Activated CD4-positive, alpha-beta T cell treated with anti-CD3 and anti-CD28 coated beads for 36 hours (primary cell): ENCODE data around the gene ADAMTS2. TPM values are rescaled to one million over a fixed set of nuclear protein-coding genes. Genes with fewer than 3 reads are reported as not detected.

Experiments
- ATAC-seq: fragments of 200-7000 bp; cut with Tn5 transposase; one replicate; pipeline ENCODE4 v1.10.0; 2021; ENCODE audit warnings: mild to moderate bottlenecking, moderate library complexity
- CTCF ChIA-PET: fragments of 350-600 bp; sonication (Branson Sonifier 250); formaldehyde crosslinking; loops from one replicate; lab custom pipeline; 2021; ENCODE audit warnings: antibody characterized with exemption; lab: Charles Lee
- POLR2A ChIA-PET: fragments of 350-600 bp; sonication (Branson Sonifier 250); formaldehyde crosslinking; loops from one replicate; lab custom pipeline; 2021; ENCODE audit warnings: antibody characterized with exemption, inconsistent platforms; lab: Charles Lee
- DNase-seq: peaks from one replicate; pipeline ENCODE4 v3.0.0-alpha.2; 2020
- H3K27ac Mint-ChIP-seq: one replicate; pipeline ENCODE4 v1.8.0; 2021; ENCODE audit warnings: mixed read lengths
- H3K27me3 Mint-ChIP-seq: one replicate; pipeline ENCODE4 v1.8.0; 2021; ENCODE audit warnings: mixed read lengths
- H3K36me3 Mint-ChIP-seq: one replicate; pipeline ENCODE4 v1.8.0; 2021; ENCODE audit warnings: low read depth, mixed read lengths
- H3K4me1 Mint-ChIP-seq: one replicate; pipeline ENCODE4 v1.8.0; 2021; ENCODE audit warnings: mixed read lengths
- H3K4me3 Mint-ChIP-seq: one replicate; pipeline ENCODE4 v1.8.0; 2021; ENCODE audit warnings: mild to moderate bottlenecking, moderate library complexity, mixed read lengths
- H3K9me3 Mint-ChIP-seq: one replicate; pipeline ENCODE4 v1.8.0; 2021; ENCODE audit warnings: low read depth, mixed read lengths
- intact Hi-C, 2 experiments: fragments of 100-400 bp; cut with DNase I in 1 of 2; cut with micrococcal nuclease in 1 of 2; formaldehyde crosslinking; loops; one replicate each; pipeline versions ENCODE4 v1.14.2 to v1.15.1; 2022 to 2024; cut with DNase I, micrococcal nuclease
- total RNA-seq, 2 experiments: library from RNA; stranded (reverse); gene quantifications; one replicate each; pipeline ENCODE4 v1.2.3, GENCODE V29; 2021

Gene ADAMTS2
- total RNA-seq, 2 experiments from 2014 or later: not detected

DNA sequence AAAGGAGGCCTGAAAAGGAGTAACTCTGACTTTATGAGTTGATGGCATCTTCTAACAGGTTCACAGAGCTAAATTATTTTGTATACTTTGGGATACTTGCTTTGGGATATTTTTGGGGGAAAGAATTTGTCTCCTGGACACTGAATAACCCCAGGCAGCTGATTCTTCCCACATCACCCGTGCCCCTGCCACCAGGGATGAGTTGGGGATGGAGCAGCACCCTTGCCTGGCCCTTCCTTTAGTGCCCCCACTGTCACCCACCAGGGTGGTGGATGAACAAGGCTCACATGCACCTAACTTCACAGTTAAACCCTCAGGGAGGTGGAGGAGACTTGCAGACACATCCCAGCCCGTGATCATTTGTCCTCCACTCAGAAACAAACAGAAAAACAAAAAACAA, 2.3 kb upstream of the ADAMTS2 start:
- Mint-ChIP-seq H3K27me3 (peaks cover 38% of the 10 kb centered on the region), H3K4me1 (peaks cover 4% of the 10 kb centered on the region), H3K27ac (no peak overlapping the region), H3K9me3 (no peaks in the 10 kb centered on the region), H3K36me3 (no peaks in the 10 kb centered on the region), H3K4me3 (no peak overlapping the region)
- no peak for ATAC-seq
- ChIA-PET POLR2A (interaction anchor here (0.6 kb wide), 1 partner anchor 413 kb away, joined by 3 read pairs; no protein-coding TSS in a partner anchor), CTCF (no interaction called here)
- intact Hi-C loops: no loop called here
- DNase-seq: no peak

- Mint-ChIP-seq H3K36me3 (no peaks in the 10 kb centered on the region), H3K27ac (no peak overlapping the region), H3K27me3 (peaks cover 43% of the 10 kb centered on the region), H3K4me3 (no peak overlapping the region), H3K4me1 (peaks cover 4% of the 10 kb centered on the region), H3K9me3 (no peaks in the 10 kb centered on the region)
- ChIA-PET POLR2A (no interaction called here), CTCF (interaction anchor here (0.6 kb wide), 1 partner anchor 220 kb away, joined by 3 read pairs; no protein-coding TSS in a partner anchor)
- intact Hi-C loops: no loop called here
- DNase-seq: no peak
- no peak for ATAC-seq
Measured at GRCh38 chr5:179346875-179347274, 1.6 kb upstream of the ADAMTS2 start.

GRCh38 chr5:179346401-179346800, 1.1 kb upstream of the ADAMTS2 start:
- ChIA-PET POLR2A (no interaction called here), CTCF (interaction anchor here (0.6 kb wide), 1 partner anchor 220 kb away, joined by 3 read pairs; no protein-coding TSS in a partner anchor)
- Mint-ChIP-seq H3K36me3 (no peaks in the 10 kb centered on the region), H3K27ac (no peak overlapping the region), H3K4me1 (peaks cover 4% of the 10 kb centered on the region), H3K9me3 (no peaks in the 10 kb centered on the region), H3K4me3 (peak overlapping the region; percentile 12), H3K27me3 (peaks cover 46% of the 10 kb centered on the region)
- ATAC-seq (no peak), DNase-seq (no peak)
- intact Hi-C loops: no loop called here

DNA sequence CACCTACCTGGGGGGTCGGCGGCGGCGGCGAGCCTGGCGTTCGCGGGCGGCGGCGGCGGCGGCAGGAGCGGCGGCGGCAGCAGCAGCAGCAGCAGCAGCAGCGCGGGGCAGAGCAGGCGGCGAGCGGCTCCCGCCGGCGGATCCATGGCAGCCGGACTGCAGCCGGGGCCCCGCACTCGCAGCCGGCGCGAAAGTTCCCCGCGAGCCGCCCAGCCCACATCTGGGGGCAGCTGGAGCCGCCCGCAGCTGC, 153 bp downstream of the ADAMTS2 start:
- H3K27me3 Mint-ChIP-seq: peaks cover 53% of the 10 kb centered on the region
- H3K4me1 Mint-ChIP-seq: peaks cover 4% of the 10 kb centered on the region
- intact Hi-C loops: no loop called here
- DNase-seq: no peak
- H3K36me3 Mint-ChIP-seq: no peaks in the 10 kb centered on the region
- ChIA-PET CTCF (no interaction called here), POLR2A (no interaction called here)
- H3K4me3 Mint-ChIP-seq: no peak overlapping the region
- no peaks in the 10 kb centered on the region for H3K9me3 Mint-ChIP-seq
- H3K27ac Mint-ChIP-seq: no peak overlapping the region
- ATAC-seq: peak; percentile 26

DNA sequence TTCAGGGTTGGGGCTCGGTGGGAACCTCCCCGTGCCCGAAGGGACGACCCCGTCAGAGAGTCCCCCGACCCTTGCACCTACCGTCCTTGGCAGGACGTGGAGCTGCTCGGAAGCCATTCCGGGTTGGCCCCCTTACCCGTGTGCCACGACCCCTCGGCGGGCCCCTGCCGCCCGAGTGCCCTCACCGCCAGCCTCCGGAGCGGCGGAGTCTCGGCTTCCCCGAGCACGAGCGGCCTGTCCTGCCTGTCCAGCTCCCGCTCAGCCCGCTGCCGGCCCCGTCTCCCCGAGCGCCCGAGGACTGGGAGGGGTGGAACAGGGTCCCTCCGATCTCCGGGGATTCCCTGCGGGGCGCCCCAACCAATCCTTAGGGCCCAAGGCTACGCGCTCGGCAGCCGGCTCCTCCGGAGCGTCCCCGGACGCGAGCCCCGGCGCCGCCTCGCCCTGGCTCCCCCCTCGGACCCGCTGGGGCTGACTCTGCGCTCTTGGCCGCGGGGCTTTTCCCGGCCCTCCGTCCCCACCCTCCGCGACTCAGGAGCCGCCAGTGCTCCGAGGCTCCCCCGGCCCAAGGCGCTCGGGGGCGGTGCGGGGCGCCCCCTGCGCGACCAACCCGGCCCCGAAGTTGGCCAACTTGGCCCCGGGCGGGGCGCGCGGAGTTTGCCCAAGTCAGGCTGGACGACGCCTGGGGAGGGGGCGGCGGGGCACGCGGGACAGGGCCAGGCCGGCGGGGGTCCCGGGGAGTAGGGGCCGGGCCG, 654 bp downstream of the ADAMTS2 start:
- intact Hi-C loops: no loop called here
- ChIA-PET POLR2A (no interaction called here), CTCF (interaction anchor here (0.6 to 0.9 kb wide), 2 partner anchors 883 to 949 kb away, joined by 3 read pairs; no protein-coding TSS in a partner anchor)
- Mint-ChIP-seq H3K27me3 (peaks cover 53% of the 10 kb centered on the region), H3K9me3 (no peaks in the 10 kb centered on the region), H3K36me3 (no peaks in the 10 kb centered on the region), H3K27ac (no peak overlapping the region), H3K4me3 (no peak overlapping the region), H3K4me1 (peaks cover 4% of the 10 kb centered on the region)
- DNase-seq: peak; percentile 10
- no peak for ATAC-seq

DNA sequence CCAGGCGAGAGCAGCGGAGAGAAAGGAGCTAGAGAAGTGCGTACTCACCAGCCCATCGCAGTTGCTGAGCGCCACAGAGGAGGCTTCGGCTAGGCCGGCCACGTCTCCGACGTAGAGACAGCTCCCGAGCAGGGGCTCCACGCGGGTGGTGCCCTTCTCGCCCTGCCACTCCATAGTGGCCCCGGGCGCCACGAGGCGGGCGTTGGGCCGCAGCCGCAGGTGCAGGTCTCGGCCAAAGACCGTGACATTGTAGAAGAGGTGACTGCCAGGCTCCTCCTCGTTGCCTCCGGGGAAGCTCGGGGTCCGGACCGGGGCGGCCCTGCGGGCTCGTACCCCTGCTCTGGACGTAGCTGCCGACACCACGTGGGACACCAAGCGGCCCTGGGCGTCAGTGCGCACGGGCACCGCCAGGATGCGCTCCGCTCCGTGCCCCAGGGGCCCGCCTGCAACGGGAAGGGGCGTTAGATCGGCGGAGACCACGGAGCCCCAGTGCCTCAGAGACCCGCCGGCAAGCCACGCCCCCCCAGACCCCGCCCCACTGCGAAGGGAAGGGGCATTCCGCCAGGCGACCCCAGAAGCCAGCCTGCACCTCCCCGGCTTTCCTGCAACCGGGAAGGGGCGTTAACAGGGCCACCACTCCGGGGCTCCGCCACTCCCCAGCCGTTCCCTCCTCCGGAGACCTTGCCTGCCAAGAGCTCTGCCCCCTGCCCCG, 1.4 kb downstream of the ADAMTS2 start:
- H3K9me3 Mint-ChIP-seq: no peaks in the 10 kb centered on the region
- intact Hi-C loops: no loop called here
- DNase-seq (peak; percentile 48), ATAC-seq (peak; percentile 70)
- H3K4me3 Mint-ChIP-seq: no peak overlapping the region
- H3K4me1 Mint-ChIP-seq: peaks cover 4% of the 10 kb centered on the region
- H3K36me3 Mint-ChIP-seq: no peaks in the 10 kb centered on the region
- ChIA-PET CTCF (interaction anchor here (0.6 to 0.9 kb wide), 2 partner anchors 883 to 949 kb away, joined by 3 read pairs; no protein-coding TSS in a partner anchor), POLR2A (no interaction called here)
- no peak overlapping the region for H3K27ac Mint-ChIP-seq
- H3K27me3 Mint-ChIP-seq: peaks cover 49% of the 10 kb centered on the region

DNA sequence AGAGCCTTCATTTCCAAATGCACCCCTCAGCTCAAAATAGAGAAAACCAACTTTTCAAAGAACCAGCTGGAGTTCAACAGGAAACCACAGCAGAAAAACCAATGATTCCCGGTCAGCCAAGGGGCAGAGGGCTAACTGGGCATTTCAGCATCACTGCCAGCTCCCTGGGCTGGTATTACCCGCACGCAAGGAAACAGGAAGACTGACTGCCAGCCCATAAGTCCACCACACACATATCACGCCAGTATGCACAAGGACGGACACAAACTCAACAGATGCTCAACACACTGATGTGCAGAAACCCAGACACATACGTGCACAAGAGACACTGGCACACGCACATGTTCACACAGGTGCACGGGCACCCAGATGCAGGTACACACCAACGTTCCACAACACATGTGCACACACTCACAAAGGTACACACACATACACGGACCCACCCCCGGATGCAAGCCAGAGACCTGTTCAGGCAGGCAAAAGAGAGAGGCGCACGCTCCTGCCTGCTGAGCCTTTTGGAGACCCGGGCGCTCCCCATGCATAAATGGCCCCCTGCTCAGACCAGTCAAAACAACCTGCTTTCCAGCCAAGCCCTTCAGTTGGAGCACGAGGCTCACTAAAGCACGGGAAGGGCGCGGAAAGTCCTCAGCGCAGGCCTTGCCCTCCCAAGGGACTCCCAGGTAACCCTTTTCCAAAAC, 2.1 kb downstream of the ADAMTS2 start:
- intact Hi-C loops: no loop called here
- Mint-ChIP-seq H3K9me3 (no peaks in the 10 kb centered on the region), H3K4me1 (peaks cover 4% of the 10 kb centered on the region), H3K36me3 (no peaks in the 10 kb centered on the region), H3K27ac (no peak overlapping the region), H3K27me3 (peaks cover 49% of the 10 kb centered on the region), H3K4me3 (no peak overlapping the region)
- ATAC-seq: no peak
- ChIA-PET POLR2A (no interaction called here), CTCF (interaction anchor here (0.6 to 0.9 kb wide), 2 partner anchors 53 to 882 kb away, joined by 3 read pairs; no protein-coding TSS in a partner anchor)
- DNase-seq: peak; percentile 7

DNA sequence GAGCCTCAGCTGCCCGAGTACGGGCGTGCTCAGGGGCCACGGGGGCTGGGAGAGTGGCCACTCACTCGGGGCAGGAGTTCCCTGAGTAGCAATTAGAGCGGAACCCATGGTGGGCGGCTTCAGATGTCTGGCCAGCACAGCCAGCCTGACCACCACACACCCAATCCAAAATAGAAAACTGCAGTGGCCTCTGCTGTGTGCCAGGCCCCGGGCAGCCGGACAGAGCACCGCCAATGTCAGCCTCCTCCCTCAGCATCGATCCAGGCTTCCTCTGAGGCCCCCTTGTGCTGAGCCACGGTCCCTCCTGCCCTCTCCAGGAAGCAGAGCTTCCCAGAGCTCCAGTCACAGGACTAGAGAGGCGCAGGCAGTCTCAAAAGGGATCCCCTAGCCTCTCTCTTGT, 2.7 kb downstream of the ADAMTS2 start:
- Mint-ChIP-seq H3K27ac (no peak overlapping the region), H3K4me1 (peaks cover 4% of the 10 kb centered on the region), H3K36me3 (no peaks in the 10 kb centered on the region), H3K27me3 (peaks cover 44% of the 10 kb centered on the region), H3K4me3 (no peak overlapping the region), H3K9me3 (no peaks in the 10 kb centered on the region)
- POLR2A ChIA-PET: no interaction called here
- CTCF ChIA-PET: interaction anchor here (0.6 kb wide), 1 partner anchor 53 kb away, joined by 3 read pairs; no protein-coding TSS in a partner anchor
- ATAC-seq: no peak
- DNase-seq: no peak
- intact Hi-C loops: no loop called here

- H3K4me3 Mint-ChIP-seq: no peak overlapping the region
- H3K9me3 Mint-ChIP-seq: no peaks in the 10 kb centered on the region
- no peak for DNase-seq
- ChIA-PET CTCF (no interaction called here), POLR2A (no interaction called here)
- no peaks in the 10 kb centered on the region for H3K36me3 Mint-ChIP-seq
- no peak overlapping the region for H3K27ac Mint-ChIP-seq
- peaks cover 27% of the 10 kb centered on the region for H3K27me3 Mint-ChIP-seq
- intact Hi-C loops: no loop called here
- no peak for ATAC-seq
- H3K4me1 Mint-ChIP-seq: peaks cover 4% of the 10 kb centered on the region
Measured at GRCh38 chr5:179340465-179340864, 4.8 kb downstream of the ADAMTS2 start.

DNA sequence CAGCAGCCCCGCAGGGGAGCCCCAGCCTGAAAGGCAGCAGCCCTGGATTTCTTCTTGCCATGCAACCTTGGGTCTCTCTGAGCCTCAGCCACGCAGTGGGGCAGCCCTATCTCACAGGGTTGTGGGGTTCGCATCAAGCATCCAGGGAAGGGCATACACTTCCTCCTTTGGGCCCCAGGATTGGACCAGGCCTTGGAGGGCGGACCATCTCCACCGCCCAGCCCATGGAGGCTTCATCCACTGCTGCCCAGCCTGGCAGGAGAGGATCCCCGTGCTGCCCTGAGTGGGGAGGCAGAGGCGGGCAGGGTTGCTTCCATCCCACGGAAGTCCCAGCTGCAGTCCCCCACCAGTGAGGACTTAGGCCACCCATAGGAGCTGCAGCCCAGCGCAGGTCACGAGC, 5.3 kb downstream of the ADAMTS2 start:
- Mint-ChIP-seq H3K9me3 (no peaks in the 10 kb centered on the region), H3K4me3 (no peak overlapping the region), H3K36me3 (no peaks in the 10 kb centered on the region), H3K27me3 (peaks cover 27% of the 10 kb centered on the region), H3K27ac (no peak overlapping the region), H3K4me1 (peaks cover 4% of the 10 kb centered on the region)
- ATAC-seq (no peak), DNase-seq (no peak)
- intact Hi-C loops: no loop called here
- ChIA-PET POLR2A (no interaction called here), CTCF (no interaction called here)

DNA sequence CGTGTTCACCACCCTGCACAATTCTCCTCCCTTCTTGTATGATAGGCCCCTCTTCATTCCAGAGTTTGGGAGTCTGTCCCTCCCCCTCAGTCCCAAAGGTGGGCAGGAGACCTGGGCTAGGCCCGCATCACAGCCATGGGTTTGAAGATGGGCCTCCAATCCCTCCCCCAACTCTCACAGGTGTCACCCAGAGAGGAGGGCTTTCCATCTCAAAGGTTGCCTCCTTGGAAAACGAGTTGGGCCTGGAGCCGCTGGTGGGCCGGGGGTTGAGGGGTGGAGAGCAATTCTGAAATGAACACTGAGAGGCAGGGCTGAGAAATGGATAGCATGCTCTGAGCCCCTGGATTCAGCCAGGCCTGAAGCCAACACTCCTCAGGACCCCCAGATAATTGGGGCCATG, 6.2 kb downstream of the ADAMTS2 start:
- peaks cover 4% of the 10 kb centered on the region for H3K4me1 Mint-ChIP-seq
- ATAC-seq: no peak
- H3K27ac Mint-ChIP-seq: no peak overlapping the region
- H3K36me3 Mint-ChIP-seq: no peaks in the 10 kb centered on the region
- DNase-seq: no peak
- H3K27me3 Mint-ChIP-seq: peaks cover 27% of the 10 kb centered on the region
- no peak overlapping the region for H3K4me3 Mint-ChIP-seq
- H3K9me3 Mint-ChIP-seq: no peaks in the 10 kb centered on the region
- CTCF ChIA-PET: interaction anchor here (0.7 kb wide), 1 partner anchor 663 kb away, joined by 4 read pairs; no protein-coding TSS in a partner anchor
- POLR2A ChIA-PET: no interaction called here
- intact Hi-C loops: no loop called here
